H9 (cell line): ENCODE results near the gene ZNF609. TPM values are rescaled to one million over a fixed set of nuclear protein-coding genes. Genes with fewer than 3 reads are reported as not detected.

Experiments
- DNase-seq: peaks from one replicate; pipeline ENCODE4 v3.0.0-alpha.2; 2017
- H2AFZ ChIP-seq: one replicate; pipeline ENCODE4 v1.6.1; 2013; ENCODE audit warnings: mild to moderate bottlenecking, low read length, control low read depth, moderate library complexity
- H2AK5ac ChIP-seq: 2 replicates; pipeline ENCODE4 v1.6.1; 2013; ENCODE audit warnings: low read length, control low read depth, mixed read lengths; ENCODE audit not compliant: insufficient read length
- H2BK120ac ChIP-seq: one replicate; pipeline ENCODE4 v1.6.1; 2013; ENCODE audit warnings: low read depth, mild to moderate bottlenecking, low read length, control low read depth, inconsistent platforms; ENCODE audit not compliant: poor library complexity, severe bottlenecking
- H2BK12ac ChIP-seq: 2 replicates; pipeline ENCODE4 v1.6.1; 2013; ENCODE audit warnings: low read length, control low read depth, mixed read lengths, low read depth; ENCODE audit not compliant: insufficient read length
- H2BK15ac ChIP-seq: 2 replicates; pipeline ENCODE4 v1.6.1; 2013; ENCODE audit warnings: low read depth, low read length, control low read depth
- H2BK20ac ChIP-seq: one replicate; pipeline ENCODE4 v1.6.1; 2013; ENCODE audit warnings: low read depth, mild to moderate bottlenecking, low read length, control low read depth, inconsistent platforms; ENCODE audit not compliant: poor library complexity, severe bottlenecking
- H2BK5ac ChIP-seq: 2 replicates; pipeline ENCODE4 v1.6.1; 2013; ENCODE audit warnings: low read length, control low read depth, mixed read lengths; ENCODE audit not compliant: insufficient read length
- H3K14ac ChIP-seq: 2 replicates; pipeline ENCODE4 v1.6.1; 2013; ENCODE audit warnings: low read length, control low read depth; ENCODE audit not compliant: insufficient read depth
- H3K18ac ChIP-seq: 2 replicates; pipeline ENCODE4 v1.6.1; 2013; ENCODE audit warnings: low read depth, mild to moderate bottlenecking, mixed read lengths, low read length, control low read depth; ENCODE audit not compliant: insufficient read length
- H3K23ac ChIP-seq: 2 replicates; pipeline ENCODE4 v1.6.1; 2013; ENCODE audit warnings: low read length, control low read depth, mixed read lengths, low read depth; ENCODE audit not compliant: insufficient read length
- H3K23me2 ChIP-seq: 2 replicates; pipeline ENCODE4 v1.6.1; 2013; ENCODE audit warnings: low read depth, mild to moderate bottlenecking, mixed read lengths, low read length, control low read depth; ENCODE audit not compliant: insufficient read length, poor library complexity, severe bottlenecking
- H3K27ac ChIP-seq: 2 replicates; pipeline ENCODE4 v1.5.1; 2013; ENCODE audit warnings: low read length, control low read depth, mixed read lengths, low read depth; ENCODE audit not compliant: insufficient read length
- H3K27me3 ChIP-seq: 2 replicates; pipeline ENCODE4 v1.6.1; 2013; ENCODE audit warnings: low read length, control low read depth, inconsistent platforms; ENCODE audit not compliant: insufficient read depth
- H3K4ac ChIP-seq: 2 replicates; pipeline ENCODE4 v1.6.1; 2013; ENCODE audit warnings: low read depth, mild to moderate bottlenecking, control low read depth, inconsistent platforms, low read length, moderate library complexity
- H3K4me1 ChIP-seq: 2 replicates; pipeline ENCODE4 v1.6.1; 2013; ENCODE audit warnings: low read length, control low read depth, inconsistent platforms; ENCODE audit not compliant: insufficient read depth
- H3K4me2 ChIP-seq: 2 replicates; pipeline ENCODE4 v1.6.1; 2013; ENCODE audit warnings: low read length, control low read depth, mixed read lengths; ENCODE audit not compliant: insufficient read length, insufficient read depth
- H3K56ac ChIP-seq: 2 replicates; pipeline ENCODE4 v1.6.1; 2013; ENCODE audit warnings: low read depth, mild to moderate bottlenecking, mixed read lengths, low read length, control low read depth; ENCODE audit not compliant: insufficient read length
- H3K79me1 ChIP-seq: 2 replicates; pipeline ENCODE4 v1.6.1; 2013; ENCODE audit warnings: low read depth, mild to moderate bottlenecking, moderate library complexity, low read length, control low read depth, inconsistent platforms; ENCODE audit not compliant: insufficient read depth, poor library complexity, severe bottlenecking
- H3K79me2 ChIP-seq: 2 replicates; pipeline ENCODE4 v1.6.1; 2013; ENCODE audit warnings: low read length, control low read depth, inconsistent platforms; ENCODE audit not compliant: insufficient read depth
- H3K9ac ChIP-seq: 2 replicates; pipeline ENCODE4 v1.6.1; 2013; ENCODE audit warnings: low read length, control low read depth, mixed read lengths; ENCODE audit not compliant: insufficient read length; ENCODE audit errors: extremely low read depth
- H3K9me3 ChIP-seq: one replicate; pipeline ENCODE4 v1.6.1; 2013; ENCODE audit warnings: low read depth, low read length, inconsistent platforms; ENCODE audit not compliant: control insufficient read depth
- H3T11ph ChIP-seq: one replicate; pipeline ENCODE4 v1.6.1; 2013; ENCODE audit warnings: mild to moderate bottlenecking, low read length, control low read depth, inconsistent platforms
- H4K20me1 ChIP-seq: one replicate; pipeline ENCODE4 v1.6.1; 2013; ENCODE audit not compliant: control insufficient read depth, insufficient read length, insufficient read depth
- H4K5ac ChIP-seq: 2 replicates; pipeline ENCODE4 v1.6.1; 2013; ENCODE audit warnings: low read depth, mild to moderate bottlenecking, mixed read lengths, low read length, control low read depth; ENCODE audit not compliant: insufficient read length
- H4K8ac ChIP-seq: replicated peaks from 2 replicates; pipeline ENCODE4 v1.6.1; 2013; ENCODE audit warnings: low read length, control low read depth, mixed read lengths, low read depth; ENCODE audit not compliant: insufficient read length
- H4K91ac ChIP-seq: 2 replicates; pipeline ENCODE4 v1.6.1; 2013; ENCODE audit warnings: low read depth, mild to moderate bottlenecking, moderate library complexity, mixed read lengths, low read length, control low read depth; ENCODE audit not compliant: insufficient read length
- H3K27ac Mint-ChIP-seq, 3 experiments: 2 replicates in 2 of 3; 3 replicates in 1 of 3; pipeline ENCODE4 v1.8.0; 2020 to 2021; ENCODE audit warnings: mixed read lengths in 3 of 3, mild to moderate bottlenecking in 1 of 3, moderate library complexity in 1 of 3
- H3K27me3 Mint-ChIP-seq: 2 replicates; pipeline ENCODE4 v1.8.0; 2021; ENCODE audit warnings: low read depth, mild to moderate bottlenecking, moderate library complexity, mixed read lengths
- H3K36me3 Mint-ChIP-seq, 3 experiments: 2 replicates in 2 of 3; 3 replicates in 1 of 3; pipeline ENCODE4 v1.8.0; 2020 to 2021; ENCODE audit warnings: low read depth in 3 of 3, mixed read lengths in 3 of 3; ENCODE audit not compliant: insufficient read depth in 1 of 3
- H3K4me1 Mint-ChIP-seq, 2 experiments: 2 replicates each; pipeline ENCODE4 v1.8.0; 2020; ENCODE audit warnings: mixed read lengths in 2 of 2
- H3K4me3 Mint-ChIP-seq, 2 experiments: 2 replicates in 1 of 2; 3 replicates in 1 of 2; pipeline ENCODE4 v1.8.0; 2020 to 2021; ENCODE audit warnings: mild to moderate bottlenecking in 2 of 2, mixed read lengths in 2 of 2, moderate library complexity in 1 of 2
- H3K9me3 Mint-ChIP-seq, 2 experiments: 2 replicates in 1 of 2; 3 replicates in 1 of 2; pipeline ENCODE4 v1.8.0; 2020; ENCODE audit warnings: mild to moderate bottlenecking in 2 of 2, mixed read lengths in 2 of 2, moderate library complexity in 1 of 2
- WGBS: extraction: QIAGEN DNeasy Blood & Tissue Kit; methylation state at CpG from one replicate; pipeline ENCODE4 v1.1.7; 2013; ENCODE audit warnings: missing lambda C conversion rate, low lambda C conversion rate, mixed read lengths; ENCODE audit not compliant: insufficient read length; ENCODE audit errors: extremely low coverage; 5-methylcytosine and 5-hydroxymethylcytosine counted together
- total RNA-seq: library from RNA; stranded (reverse); gene quantifications from 2 replicates; pipeline ENCODE4 v1.2.1, GENCODE V29; 2021
- TF ChIP-seq, protein P1 (sequence below): fragments of 200-600 bp; sonication (generic); conservative IDR thresholded peaks from 3 replicates; pipeline ENCODE4 v1.8.0; 2021; ENCODE audit warnings: antibody characterized with exemption, mild to moderate bottlenecking

Gene ZNF609
- total RNA-seq, 1 experiment from 2014 or later = 45.3 TPM

DNA sequence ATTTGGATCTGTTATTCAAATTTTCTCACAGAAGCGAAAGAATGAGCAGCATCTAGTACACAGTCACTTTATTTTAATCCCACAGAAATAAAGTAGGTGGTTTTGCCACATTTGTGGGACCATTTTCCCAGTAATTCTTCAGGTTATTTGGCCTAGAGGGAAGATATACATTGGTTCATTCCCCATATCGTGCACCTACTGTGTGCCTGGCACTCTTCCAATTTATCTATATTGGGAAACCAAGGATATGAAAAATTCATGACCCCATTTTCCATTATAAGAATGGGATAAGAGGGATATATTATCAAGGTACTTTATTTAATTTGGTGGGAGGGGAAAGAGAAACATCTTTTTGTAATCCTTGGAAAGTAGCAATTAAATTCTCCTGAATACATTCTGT is 37.7 kb upstream of the ZNF609 start:
- TF ChIP-seq, protein P1, sequence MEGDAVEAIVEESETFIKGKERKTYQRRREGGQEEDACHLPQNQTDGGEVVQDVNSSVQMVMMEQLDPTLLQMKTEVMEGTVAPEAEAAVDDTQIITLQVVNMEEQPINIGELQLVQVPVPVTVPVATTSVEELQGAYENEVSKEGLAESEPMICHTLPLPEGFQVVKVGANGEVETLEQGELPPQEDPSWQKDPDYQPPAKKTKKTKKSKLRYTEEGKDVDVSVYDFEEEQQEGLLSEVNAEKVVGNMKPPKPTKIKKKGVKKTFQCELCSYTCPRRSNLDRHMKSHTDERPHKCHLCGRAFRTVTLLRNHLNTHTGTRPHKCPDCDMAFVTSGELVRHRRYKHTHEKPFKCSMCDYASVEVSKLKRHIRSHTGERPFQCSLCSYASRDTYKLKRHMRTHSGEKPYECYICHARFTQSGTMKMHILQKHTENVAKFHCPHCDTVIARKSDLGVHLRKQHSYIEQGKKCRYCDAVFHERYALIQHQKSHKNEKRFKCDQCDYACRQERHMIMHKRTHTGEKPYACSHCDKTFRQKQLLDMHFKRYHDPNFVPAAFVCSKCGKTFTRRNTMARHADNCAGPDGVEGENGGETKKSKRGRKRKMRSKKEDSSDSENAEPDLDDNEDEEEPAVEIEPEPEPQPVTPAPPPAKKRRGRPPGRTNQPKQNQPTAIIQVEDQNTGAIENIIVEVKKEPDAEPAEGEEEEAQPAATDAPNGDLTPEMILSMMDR = no peak
- H2BK120ac ChIP-seq = no peak overlapping the region
- no peaks in the 10 kb centered on the region for H3K23me2 ChIP-seq
- no peaks in the 10 kb centered on the region for H3K9me3 ChIP-seq
- no peak overlapping the region for H3K27ac ChIP-seq
- no peak overlapping the region for H2AFZ ChIP-seq
- no peak overlapping the region for H2BK12ac ChIP-seq
- H3K79me2 ChIP-seq = no peaks in the 10 kb centered on the region
- no peak overlapping the region for H3K4me2 ChIP-seq
- no peak overlapping the region for H3K14ac ChIP-seq
- no peak overlapping the region for H3K56ac ChIP-seq
- H3K27me3 ChIP-seq = no peaks in the 10 kb centered on the region
- no peaks in the 10 kb centered on the region for H4K20me1 ChIP-seq
- H3K23ac ChIP-seq = no peak overlapping the region
- Mint-ChIP-seq H3K4me3 (no peak overlapping the region), H3K27me3 (no peaks in the 10 kb centered on the region), H3K9me3 (no peaks in the 10 kb centered on the region), H3K36me3 (peaks cover 6 to 67% (median 16%) of the 10 kb centered on the region in 3 experiments; a peak in 5 of 7 replicates), H3K4me1 (no peaks in the 10 kb centered on the region), H3K27ac (no peak overlapping the region)
- no peak for DNase-seq
- no peak overlapping the region for H3K18ac ChIP-seq
- WGBS = no CpG with 5 or more reads among the region's 2 CpGs
- no peak overlapping the region for H4K8ac ChIP-seq
- H2BK15ac ChIP-seq = no peak overlapping the region
- no peak overlapping the region for H4K5ac ChIP-seq
- H3T11ph ChIP-seq = no peak overlapping the region
- H3K4me1 ChIP-seq = no peaks in the 10 kb centered on the region
- H3K4ac ChIP-seq = no peak overlapping the region
- no peaks in the 10 kb centered on the region for H3K79me1 ChIP-seq
- H3K9ac ChIP-seq = no peak overlapping the region
- H2BK5ac ChIP-seq = no peak overlapping the region
- H4K91ac ChIP-seq = no peak overlapping the region
- no peak overlapping the region for H2BK20ac ChIP-seq
- H2AK5ac ChIP-seq = no peak overlapping the region
